ENCODE data around the gene LEUTX.

GRCh38 chr19:39826311-39826945 lies 47.8 kb downstream of the LEUTX start:
- TF ChIP-seq, protein P1, sequence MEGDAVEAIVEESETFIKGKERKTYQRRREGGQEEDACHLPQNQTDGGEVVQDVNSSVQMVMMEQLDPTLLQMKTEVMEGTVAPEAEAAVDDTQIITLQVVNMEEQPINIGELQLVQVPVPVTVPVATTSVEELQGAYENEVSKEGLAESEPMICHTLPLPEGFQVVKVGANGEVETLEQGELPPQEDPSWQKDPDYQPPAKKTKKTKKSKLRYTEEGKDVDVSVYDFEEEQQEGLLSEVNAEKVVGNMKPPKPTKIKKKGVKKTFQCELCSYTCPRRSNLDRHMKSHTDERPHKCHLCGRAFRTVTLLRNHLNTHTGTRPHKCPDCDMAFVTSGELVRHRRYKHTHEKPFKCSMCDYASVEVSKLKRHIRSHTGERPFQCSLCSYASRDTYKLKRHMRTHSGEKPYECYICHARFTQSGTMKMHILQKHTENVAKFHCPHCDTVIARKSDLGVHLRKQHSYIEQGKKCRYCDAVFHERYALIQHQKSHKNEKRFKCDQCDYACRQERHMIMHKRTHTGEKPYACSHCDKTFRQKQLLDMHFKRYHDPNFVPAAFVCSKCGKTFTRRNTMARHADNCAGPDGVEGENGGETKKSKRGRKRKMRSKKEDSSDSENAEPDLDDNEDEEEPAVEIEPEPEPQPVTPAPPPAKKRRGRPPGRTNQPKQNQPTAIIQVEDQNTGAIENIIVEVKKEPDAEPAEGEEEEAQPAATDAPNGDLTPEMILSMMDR (IDR thresholded peaks at IDR 0.05; ENCODE audit: low read depth, low read length, poor library complexity, severe bottlenecking) = no peak
- TF ChIP-seq EZH2phosphoT487 (IDR thresholded peaks at IDR 0.05; ENCODE audit: borderline replicate concordance, low read length) = no peak

All from DOHH2 (cell line).